Activated naive CD8-positive, alpha-beta T cell treated with anti-CD3 and anti-CD28 coated beads, Interleukin-2, amount 50 U/mL, for 16 hours (primary cell): ENCODE data around the gene BNIP3.
A peak's percentile ranks its signal among the peaks of the same experiment; 100 is the strongest.

ENCODE experiments used
- DNase-seq: peaks from one replicate; pipeline ENCODE4 v3.0.0-alpha.2; 2020; ENCODE audit warnings: low read depth, low spot score

BNIP3 gene

GRCh38 chr10:131981429-131982184, at the start of gene BNIP3:
BNIP3 (minus strand) TSS chr10:131981923; CDS start chr10:131981806, 117 bp downstream.
- DNase-seq, result peak; percentile 93

GRCh38 chr10:132030898-132031463, 49.3 kb upstream of the BNIP3 start:
- no peak for DNase-seq

- no peak for DNase-seq
These were observed 47.0 kb upstream of the BNIP3 start for GRCh38 chr10:132028706-132029105.

- no peak for DNase-seq
These were observed 45.8 kb upstream of the BNIP3 start for GRCh38 chr10:132027423-132027983.

GRCh38 chr10:132023092-132023811, 41.5 kb upstream of the BNIP3 start:
- peak; percentile 56 for DNase-seq

GRCh38 chr10:132022241-132022640, 40.5 kb upstream of the BNIP3 start:
- DNase-seq, result no peak

- DNase-seq, result no peak
These were observed 39.9 kb upstream of the BNIP3 start for GRCh38 chr10:132021504-132022143.

- DNase-seq, result no peak
These were observed 39.3 kb upstream of the BNIP3 start for GRCh38 chr10:132021046-132021445.

GRCh38 chr10:132020456-132020855, 38.7 kb upstream of the BNIP3 start:
- no peak for DNase-seq

- DNase-seq, result no peak
These were observed 37.6 kb upstream of the BNIP3 start for GRCh38 chr10:132019366-132019765.

GRCh38 chr10:132018446-132018845, 36.7 kb upstream of the BNIP3 start:
- DNase-seq, result no peak

- no peak for DNase-seq
These were observed 34.8 kb upstream of the BNIP3 start for GRCh38 chr10:132016514-132016913.

GRCh38 chr10:132011445-132011844, 29.7 kb upstream of the BNIP3 start:
- DNase-seq, result no peak

GRCh38 chr10:132011024-132011423, 29.3 kb upstream of the BNIP3 start:
- no peak for DNase-seq

GRCh38 chr10:132010483-132010882, 28.8 kb upstream of the BNIP3 start:
- DNase-seq, result no peak

- DNase-seq, result no peak
These were observed 27.9 kb upstream of the BNIP3 start for GRCh38 chr10:132009575-132009974.

- no peak for DNase-seq
These were observed 26.0 kb upstream of the BNIP3 start for GRCh38 chr10:132007681-132008080.

- DNase-seq, result no peak
These were observed 25.2 kb upstream of the BNIP3 start for GRCh38 chr10:132006966-132007365.

GRCh38 chr10:132005147-132005546, 23.4 kb upstream of the BNIP3 start:
- no peak for DNase-seq

GRCh38 chr10:132004052-132004451, 22.3 kb upstream of the BNIP3 start:
- DNase-seq, result no peak

GRCh38 chr10:132003282-132003924, 21.7 kb upstream of the BNIP3 start:
- DNase-seq, result no peak
